Muscle of back (tissue), 11 donors: ENCODE measurements around the gene GFOD2. TPM values are rescaled to one million over a fixed set of nuclear protein-coding genes. Genes with fewer than 3 reads are reported as not detected.
A peak's percentile ranks its signal among the peaks of the same experiment; 100 is the strongest.

ENCODE experiments used
- DNase-seq, 3 donors: peaks; one replicate each; pipeline versions ENCODE4 v3.0.0 to v3.0.0-alpha.2; 2013
- polyA plus RNA-seq, 10 donors: library from polyadenylated mRNA; unstranded; fragments of 120-200 nt; gene quantifications; one replicate each; pipeline ENCODE4 v1.2.1, GENCODE V29; 2013; ENCODE audit not compliant: insufficient read length in 10 of 10

Gene GFOD2
- polyA plus RNA-seq, 10 donors, result 11.5 to 19.8 (median 13.7) TPM

GRCh38 chr16:67734731-67735201 lies 15.7 kb upstream of the GFOD2 start:
- no peak for DNase-seq

DNA sequence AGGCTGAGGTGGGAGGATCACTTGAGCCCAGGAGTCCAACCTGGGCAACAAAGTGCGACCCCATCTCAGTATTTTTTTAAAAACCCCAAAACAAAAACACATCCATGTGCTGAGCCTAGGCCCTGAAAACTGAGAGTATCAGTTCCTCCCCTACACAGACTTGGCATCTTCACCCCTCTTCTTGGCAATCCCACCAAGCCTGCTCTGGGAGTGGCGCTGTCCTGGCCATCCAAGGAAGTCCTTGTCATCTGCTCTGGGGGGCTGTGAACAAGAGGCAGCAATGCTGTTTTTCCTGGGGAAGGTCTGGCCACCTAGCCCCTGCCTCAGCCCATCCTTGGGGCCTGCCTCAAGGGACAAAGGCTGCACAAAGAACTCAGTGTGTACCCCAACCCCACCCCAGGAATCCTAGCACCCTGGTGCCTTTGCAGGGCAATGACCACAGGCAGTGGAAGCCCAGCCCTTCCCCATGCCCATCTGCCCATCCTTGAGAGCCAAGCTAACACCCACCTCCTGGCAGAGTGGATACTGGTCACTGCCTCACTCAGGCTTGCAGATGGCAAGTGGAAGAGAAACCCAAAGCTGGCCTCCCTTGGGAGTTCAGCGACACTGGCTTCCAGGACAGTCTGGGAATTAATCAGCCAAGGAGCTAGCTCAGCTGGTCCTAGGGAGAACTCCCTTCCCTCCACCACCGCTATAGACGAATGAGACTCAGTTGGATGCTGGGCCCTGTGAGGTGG lies 14.8 kb upstream of the GFOD2 start:
- DNase-seq, result no peak

GRCh38 chr16:67731753-67732095 lies 12.6 kb upstream of the GFOD2 start:
- no peak for DNase-seq

DNA sequence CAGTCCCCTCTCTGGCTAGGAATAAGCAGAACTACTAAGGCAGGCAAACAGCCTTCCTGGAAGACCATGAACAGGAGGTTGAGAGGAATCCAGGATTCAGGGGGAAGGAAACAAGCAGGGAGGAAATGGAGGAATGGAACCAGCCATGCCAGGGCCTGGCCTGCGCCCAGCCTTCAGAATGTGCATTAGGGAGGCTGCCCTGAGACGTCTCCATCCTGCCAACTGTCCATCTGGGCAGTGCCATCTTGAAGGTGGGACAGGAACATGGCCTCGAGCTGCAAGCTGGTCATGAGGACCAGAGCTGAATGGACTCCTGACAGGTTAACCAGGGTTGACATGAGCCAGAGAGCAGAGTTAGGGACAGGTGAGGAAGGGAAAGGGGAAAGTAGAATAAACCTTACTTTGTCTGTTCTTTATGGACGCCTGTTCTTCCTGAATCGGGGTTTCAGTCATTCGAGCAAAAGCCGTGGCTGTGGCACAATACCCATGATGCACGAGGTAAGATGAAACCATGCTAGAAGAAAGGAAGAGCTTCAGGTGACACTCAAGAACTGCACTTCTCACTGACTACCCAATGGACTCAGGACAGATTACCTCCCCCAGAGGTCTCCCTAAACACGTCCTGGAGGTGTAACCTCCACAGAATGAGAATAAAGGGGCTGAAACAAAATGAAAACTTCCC lies 12.1 kb upstream of the GFOD2 start:
- no peak for DNase-seq

- DNase-seq, result no peak
These were observed 11.2 kb upstream of the GFOD2 start for GRCh38 chr16:67730326-67730725.

- no peak for DNase-seq
These were observed 10.6 kb upstream of the GFOD2 start for GRCh38 chr16:67729636-67730248.

- DNase-seq, result no peak
These were observed 8.7 kb upstream of the GFOD2 start for GRCh38 chr16:67727521-67728485.

DNA sequence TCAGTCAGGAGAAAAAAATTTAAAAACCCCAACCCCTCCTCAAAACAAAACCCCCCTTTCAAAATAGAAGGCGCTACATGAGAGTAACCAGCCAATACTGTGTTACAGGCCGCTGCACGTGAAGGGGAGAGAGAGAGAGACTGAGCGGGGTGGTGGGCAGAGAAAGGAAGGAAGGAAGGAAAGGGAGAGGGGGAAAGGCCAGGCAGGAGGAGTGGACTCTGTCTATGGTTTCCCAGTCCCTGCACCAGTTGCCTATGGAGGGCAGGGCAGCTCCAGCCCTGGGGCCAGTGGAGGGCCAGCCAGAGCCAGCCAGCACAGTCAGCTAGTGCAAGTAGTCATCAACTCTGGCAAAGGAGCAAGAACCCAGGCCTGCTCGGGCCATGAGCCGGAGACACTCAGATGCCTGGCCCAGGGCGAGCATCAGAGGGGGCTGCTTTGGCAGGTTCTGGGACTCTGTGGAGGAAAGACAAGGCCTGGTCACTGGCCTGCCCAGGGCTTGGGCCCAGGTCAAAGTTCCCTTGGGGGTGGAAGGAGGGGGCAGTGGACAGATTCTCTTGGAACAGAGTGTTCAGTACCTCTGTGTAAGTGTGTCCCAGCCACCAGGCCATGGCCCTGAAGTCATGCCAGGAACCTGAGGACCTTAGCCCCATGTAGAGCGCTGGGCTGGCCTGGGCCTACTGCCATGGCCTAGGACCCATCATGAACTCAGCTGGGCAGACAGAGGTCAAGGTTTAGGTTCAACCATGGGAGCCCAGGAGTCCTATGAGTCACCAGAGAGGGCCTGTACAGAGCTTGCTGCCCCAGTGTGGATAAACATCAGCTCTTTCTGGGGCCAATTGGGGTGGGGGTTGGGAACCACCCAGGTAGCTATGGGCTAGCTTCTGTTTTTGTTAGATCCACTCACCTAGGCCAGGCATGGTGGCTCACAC lies 7.3 kb upstream of the GFOD2 start:
- no peak for DNase-seq

DNA sequence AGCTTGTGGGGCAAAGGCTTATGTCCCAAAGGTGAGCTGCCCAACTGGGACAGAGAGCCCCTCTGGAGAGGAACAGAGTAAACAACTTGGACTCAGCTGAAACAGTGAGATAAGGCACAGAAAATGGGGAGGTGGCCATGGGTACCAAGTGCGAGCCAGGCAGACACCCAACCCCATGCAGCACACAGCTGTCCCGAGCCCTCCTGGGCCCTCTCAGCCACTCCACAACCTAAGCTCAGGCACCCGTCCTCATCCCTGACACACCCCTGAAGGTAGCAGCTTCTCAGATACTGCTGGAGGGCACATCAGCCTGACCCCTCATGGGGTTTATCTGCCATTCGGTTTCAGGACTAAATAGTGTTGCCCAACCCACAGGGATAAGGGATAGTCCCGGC lies 4.8 kb upstream of the GFOD2 start:
- DNase-seq, result no peak

GRCh38 chr16:67723151-67723910 lies 4.2 kb upstream of the GFOD2 start:
- DNase-seq, result no peak

DNA sequence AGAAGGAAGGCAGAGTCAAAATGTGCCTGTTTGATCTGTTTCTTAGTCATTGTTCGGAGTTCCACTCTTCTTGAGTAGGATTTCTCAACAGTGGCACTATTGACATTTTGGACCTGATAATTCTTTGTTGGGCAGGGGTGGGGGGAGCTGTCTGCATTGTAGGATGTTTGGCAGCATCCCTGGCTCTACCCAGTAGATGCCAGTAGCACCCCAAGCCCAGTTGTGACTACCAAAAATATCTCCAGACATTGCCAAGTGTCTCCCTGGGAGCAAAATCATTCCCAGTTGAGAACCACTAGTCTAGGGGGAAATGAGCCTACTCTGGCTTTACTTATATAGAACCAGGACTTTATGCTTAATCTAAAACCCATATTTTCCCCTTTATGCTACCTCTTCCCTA lies 1.1 kb upstream of the GFOD2 start:
- DNase-seq, result no peak

DNA sequence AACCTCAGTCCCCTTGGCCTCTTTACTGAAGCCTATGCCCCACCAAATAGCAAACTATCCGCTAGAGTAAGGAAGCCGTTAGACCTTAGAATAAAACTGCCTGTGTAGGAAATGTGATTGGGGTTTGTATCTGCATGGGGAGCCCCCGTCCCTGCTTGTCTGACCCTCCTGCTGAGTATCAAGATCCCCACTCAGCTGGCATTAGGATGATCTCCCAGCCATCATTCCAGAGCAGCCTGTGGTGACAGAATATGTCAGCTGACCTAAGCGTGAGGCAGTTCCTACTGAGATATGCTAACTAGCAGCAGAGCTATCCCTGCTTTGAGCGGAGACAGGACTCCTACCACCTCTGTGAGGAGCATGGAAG lies 645 bp upstream of the GFOD2 start:
- peak; percentile 27 to 64 (median 33) for DNase-seq

DNA sequence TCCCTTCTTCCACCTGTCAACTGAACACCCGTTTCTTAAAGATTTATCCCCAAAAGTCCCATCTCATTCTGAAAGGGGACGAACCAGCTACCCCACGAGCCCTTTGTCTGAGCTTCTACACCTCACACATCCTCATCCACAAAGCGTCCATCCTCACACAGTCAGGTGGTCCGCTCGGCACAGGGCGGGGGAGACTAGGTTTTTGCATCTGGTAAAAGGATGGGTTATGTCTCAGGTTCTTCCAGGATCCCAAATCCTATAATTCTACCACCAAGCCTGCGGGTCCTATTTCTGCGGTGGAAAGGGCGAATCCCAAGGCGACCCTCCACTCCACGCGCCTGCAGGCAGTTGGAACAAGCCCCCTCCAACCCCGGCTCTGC lies 458 bp downstream of the GFOD2 start:
- DNase-seq, result no peak

DNA sequence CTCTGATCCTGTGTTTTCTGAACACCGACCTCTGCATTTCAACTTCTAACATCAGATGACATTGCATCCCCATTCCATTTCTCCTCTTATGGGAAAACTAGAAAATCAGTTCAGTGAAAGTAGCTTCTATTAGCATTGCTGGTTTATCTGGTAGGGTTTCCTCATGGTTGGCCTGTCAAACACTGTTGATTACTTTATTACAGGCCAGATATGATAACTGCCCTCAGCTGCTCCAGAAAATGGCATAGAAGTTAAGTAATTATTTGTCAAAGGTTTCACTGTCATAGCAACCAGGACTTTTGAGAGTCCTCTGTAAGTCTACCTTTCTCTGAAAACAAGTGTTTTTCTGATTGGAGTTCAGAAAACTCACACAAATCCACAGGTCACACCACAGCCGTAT lies 3.0 kb downstream of the GFOD2 start:
- no peak for DNase-seq

- DNase-seq, result no peak
These were observed 4.6 kb downstream of the GFOD2 start for GRCh38 chr16:67714522-67714921.

DNA sequence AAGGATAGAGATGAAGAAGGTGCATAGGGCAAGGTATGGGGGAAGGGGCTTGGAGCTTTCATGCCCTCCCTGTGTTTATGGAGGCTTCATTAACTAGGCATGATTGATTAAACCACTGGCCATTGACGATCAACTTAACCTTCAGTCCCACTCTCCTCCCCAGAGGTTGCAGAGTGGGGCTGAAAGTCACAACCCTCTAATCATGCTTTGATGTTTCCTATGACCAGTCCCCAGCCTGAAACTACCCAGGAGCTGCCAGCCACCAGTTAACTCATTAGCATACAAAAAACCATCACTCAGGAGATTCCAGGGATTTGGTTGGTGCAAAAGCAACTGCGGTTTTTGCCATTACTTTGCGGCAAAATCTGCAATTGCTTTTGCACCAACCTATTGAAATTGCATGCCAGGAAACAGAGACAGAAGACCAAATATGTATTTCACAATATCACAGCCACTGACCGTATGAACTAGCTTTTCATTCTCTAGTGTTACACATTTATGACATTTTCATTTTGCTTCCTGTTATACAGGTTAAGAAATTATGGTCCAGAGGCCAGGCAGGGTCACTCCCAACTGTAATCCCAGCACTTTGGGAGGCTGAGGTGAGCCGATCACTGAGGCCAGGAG lies 5.4 kb downstream of the GFOD2 start:
- no peak for DNase-seq

DNA sequence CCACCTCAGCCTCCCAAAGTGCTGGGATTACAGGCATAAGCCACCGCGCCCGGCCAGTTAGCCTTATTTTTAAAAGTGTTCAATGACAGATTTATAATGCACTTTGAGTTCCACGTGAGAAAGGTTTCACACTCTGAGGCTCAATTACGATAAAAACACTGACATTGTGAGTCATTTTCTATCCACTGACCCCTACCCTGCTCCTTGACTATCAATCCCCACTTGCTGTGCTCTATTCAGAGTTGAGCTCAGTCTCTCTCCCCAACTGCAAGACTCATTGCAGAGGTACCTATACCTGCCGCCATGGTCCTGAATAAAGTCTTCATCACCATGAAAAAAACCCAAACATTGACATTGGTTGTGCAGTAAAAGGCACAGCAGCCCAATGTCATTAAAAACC lies 8.5 kb downstream of the GFOD2 start:
- DNase-seq, result no peak

GRCh38 chr16:67709050-67709449 lies 10.1 kb downstream of the GFOD2 start:
- DNase-seq, result no peak

DNA sequence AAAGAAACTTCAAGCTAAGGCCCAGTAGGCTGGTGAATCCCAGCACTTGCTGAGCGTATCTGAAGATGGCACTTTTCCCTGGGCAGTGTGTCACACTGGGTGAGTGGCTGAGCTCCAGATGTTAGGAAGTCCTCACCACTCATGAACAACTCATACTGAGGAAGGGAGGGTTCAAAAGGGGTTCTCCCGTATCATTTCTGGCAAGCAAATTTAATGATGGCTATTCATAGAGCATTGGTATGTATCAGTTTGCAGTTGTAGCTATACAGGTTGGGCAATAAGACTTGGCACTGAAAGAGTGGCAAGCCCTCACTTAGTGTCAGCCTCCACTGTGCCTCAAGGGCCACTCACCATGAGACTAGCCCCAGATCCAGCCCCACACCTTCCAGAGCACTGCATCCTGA lies 10.7 kb downstream of the GFOD2 start:
- no peak for DNase-seq

DNA sequence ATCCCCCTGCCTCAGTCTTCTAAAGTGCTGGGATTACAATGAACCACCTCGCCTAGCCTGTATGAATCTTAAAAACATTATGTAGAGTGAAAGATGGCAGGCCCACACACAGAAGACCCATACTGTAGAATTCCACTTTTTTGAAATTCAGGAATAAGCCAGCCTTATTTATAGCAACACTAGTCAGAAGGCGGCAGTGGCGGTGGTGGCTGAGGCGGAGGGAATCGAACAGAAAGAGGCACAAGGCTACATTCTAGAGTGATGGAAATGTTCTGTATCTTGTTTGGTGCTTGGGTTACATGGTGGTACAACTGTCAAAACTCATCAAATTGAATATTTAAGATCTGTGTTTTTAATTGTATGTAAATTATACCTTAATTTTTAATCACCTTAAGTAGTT lies 11.3 kb downstream of the GFOD2 start:
- no peak for DNase-seq
